SK-N-MC (cell line): Measurements from ENCODE around the gene PLXNB3.

Source experiments
- EZH2 ChIP-seq: fragments of 200-600 bp; sonication (generic); IDR thresholded peaks from one replicate; pipeline ENCODE4 v1.6.1; 2017; ENCODE audit warnings: antibody characterized with exemption
- FOXP2 ChIP-seq: optimal IDR thresholded peaks from 2 replicates; pipeline ENCODE3; 2011; ENCODE audit warnings: mild to moderate bottlenecking, moderate library complexity; ENCODE audit not compliant: insufficient read depth; ENCODE audit errors: extremely low read length, control extremely low read depth
- POLR2AphosphoS5 ChIP-seq: IDR thresholded peaks from 2 replicates; pipeline ENCODE4 v1.6.1; 2012; ENCODE audit warnings: mild to moderate bottlenecking, low read depth, low read length, borderline replicate concordance

GRCh38 chrX:153744210-153745066 lies 19.6 kb upstream of the PLXNB3 start:
- TF ChIP-seq POLR2AphosphoS5 (no peak), EZH2 (no peak), FOXP2 (no peak)
